ENCODE measurements around the gene ANO7. TPM values are rescaled to one million over a fixed set of nuclear protein-coding genes. Genes with fewer than 3 reads are reported as not detected.

The ANO7 gene
- polyA plus RNA-seq, 1 donor from 2014 or later, result not detected

DNA sequence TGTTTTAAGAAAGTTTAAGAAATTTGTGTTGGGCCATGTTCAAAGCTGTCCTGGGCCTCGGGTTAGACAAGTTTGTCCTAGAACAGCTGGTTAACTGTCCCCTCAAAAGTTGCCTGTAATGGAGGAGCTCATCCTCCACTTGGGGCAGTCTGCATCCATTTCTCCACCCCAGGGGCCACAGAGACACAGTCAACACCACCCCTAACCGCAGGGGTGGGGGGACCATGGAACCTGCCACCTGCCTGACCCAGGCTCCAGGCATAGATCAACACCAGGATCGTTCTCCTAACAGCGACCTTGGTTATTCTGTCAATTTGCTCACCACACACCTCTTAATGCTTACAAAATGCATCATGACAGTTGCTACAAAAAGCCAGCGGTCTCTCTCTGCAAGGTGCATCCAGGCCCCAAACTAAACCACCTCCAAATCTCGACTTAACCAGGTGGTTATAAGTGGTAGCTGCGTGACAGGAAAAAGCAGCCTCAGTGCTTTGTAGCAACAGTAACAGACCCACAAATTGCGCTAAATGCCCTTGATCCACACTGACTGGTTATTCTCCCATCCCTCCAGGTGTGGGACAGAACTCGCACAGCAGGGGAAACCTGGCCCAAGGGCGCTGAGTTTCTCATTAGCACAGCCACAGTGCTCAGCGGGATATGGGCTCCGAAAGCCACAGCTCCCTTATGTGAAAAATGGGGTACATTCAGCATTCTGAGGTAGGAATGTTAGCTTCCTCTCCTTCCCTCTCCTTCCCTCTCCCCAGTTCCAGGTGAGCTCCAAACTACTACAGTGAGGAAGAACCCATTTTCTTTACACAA is 79.0 kb downstream of the ANO7 start:
- peaks cover 9% of the 10 kb centered on the region for H3K79me2 ChIP-seq (replicated peaks; ENCODE audit: insufficient read depth, low read length)
- no peak overlapping the region for H2AFZ ChIP-seq (ENCODE audit: low read depth, low read length)
- no peak for TF ChIP-seq REST (IDR thresholded peaks at IDR 0.05; ENCODE audit: borderline replicate concordance)
- no peak for TF ChIP-seq RAD21 (conservative IDR thresholded peaks at IDR 0.05)
- TF ChIP-seq, protein P1, sequence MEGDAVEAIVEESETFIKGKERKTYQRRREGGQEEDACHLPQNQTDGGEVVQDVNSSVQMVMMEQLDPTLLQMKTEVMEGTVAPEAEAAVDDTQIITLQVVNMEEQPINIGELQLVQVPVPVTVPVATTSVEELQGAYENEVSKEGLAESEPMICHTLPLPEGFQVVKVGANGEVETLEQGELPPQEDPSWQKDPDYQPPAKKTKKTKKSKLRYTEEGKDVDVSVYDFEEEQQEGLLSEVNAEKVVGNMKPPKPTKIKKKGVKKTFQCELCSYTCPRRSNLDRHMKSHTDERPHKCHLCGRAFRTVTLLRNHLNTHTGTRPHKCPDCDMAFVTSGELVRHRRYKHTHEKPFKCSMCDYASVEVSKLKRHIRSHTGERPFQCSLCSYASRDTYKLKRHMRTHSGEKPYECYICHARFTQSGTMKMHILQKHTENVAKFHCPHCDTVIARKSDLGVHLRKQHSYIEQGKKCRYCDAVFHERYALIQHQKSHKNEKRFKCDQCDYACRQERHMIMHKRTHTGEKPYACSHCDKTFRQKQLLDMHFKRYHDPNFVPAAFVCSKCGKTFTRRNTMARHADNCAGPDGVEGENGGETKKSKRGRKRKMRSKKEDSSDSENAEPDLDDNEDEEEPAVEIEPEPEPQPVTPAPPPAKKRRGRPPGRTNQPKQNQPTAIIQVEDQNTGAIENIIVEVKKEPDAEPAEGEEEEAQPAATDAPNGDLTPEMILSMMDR (IDR thresholded peaks at IDR 0.05; ENCODE audit: poor library complexity, severe bottlenecking), result no peak
- no peak for TF ChIP-seq EZH2 (IDR thresholded peaks at IDR 0.05; ENCODE audit: borderline replicate concordance, insufficient read depth, low read length, poor library complexity, severe bottlenecking)
- no peak for TF ChIP-seq EP300 (conservative IDR thresholded peaks at IDR 0.05; ENCODE audit: poor library complexity, severe bottlenecking)
- no peak for TF ChIP-seq MXI1 (conservative IDR thresholded peaks at IDR 0.05; ENCODE audit: poor library complexity, severe bottlenecking)
- no peak for TF ChIP-seq TAF1 (IDR thresholded peaks at IDR 0.05; ENCODE audit: low read depth)
- TF ChIP-seq SMC3 (conservative IDR thresholded peaks at IDR 0.05; ENCODE audit: poor library complexity), result no peak
- no peak for TF ChIP-seq POLR2AphosphoS5 (IDR thresholded peaks at IDR 0.05)
- no peaks in the 10 kb centered on the region for H3K9me2 ChIP-seq (ENCODE audit: insufficient read depth, low read length)
- no peak overlapping the region for H3K9ac ChIP-seq (ENCODE audit: low read length)
- H3K36me3 ChIP-seq (ENCODE audit: insufficient read depth, low read length), result no peaks in the 10 kb centered on the region
- no peaks in the 10 kb centered on the region for H4K20me1 ChIP-seq (ENCODE audit: insufficient read depth)
- no peak overlapping the region for H3K4me2 ChIP-seq (ENCODE audit: low read length)
- H3K4me3 ChIP-seq (ENCODE audit: low read length), result no peak overlapping the region
- H3K27ac ChIP-seq (ENCODE audit: low read length), result no peak overlapping the region
- no peaks in the 10 kb centered on the region for H3K9me3 ChIP-seq (ENCODE audit: low read length)
- no peaks in the 10 kb centered on the region for H3K27me3 ChIP-seq (ENCODE audit: insufficient read depth, low read depth, low read length)
- no peaks in the 10 kb centered on the region for H3F3A ChIP-seq (ENCODE audit: insufficient read depth, low read length, poor library complexity, severe bottlenecking)

GRCh38 chr2:241268306-241268705 is 79.8 kb downstream of the ANO7 start:
- TF ChIP-seq EZH2 (IDR thresholded peaks at IDR 0.05; ENCODE audit: borderline replicate concordance, insufficient read depth, low read length, poor library complexity, severe bottlenecking) (no peak), TAF1 (IDR thresholded peaks at IDR 0.05; ENCODE audit: low read depth) (no peak), REST (IDR thresholded peaks at IDR 0.05; ENCODE audit: borderline replicate concordance) (no peak), RAD21 (conservative IDR thresholded peaks at IDR 0.05) (no peak), MXI1 (conservative IDR thresholded peaks at IDR 0.05; ENCODE audit: poor library complexity, severe bottlenecking) (no peak), POLR2AphosphoS5 (IDR thresholded peaks at IDR 0.05) (no peak), EP300 (conservative IDR thresholded peaks at IDR 0.05; ENCODE audit: poor library complexity, severe bottlenecking) (no peak), SMC3 (conservative IDR thresholded peaks at IDR 0.05; ENCODE audit: poor library complexity) (no peak)
- TF ChIP-seq, protein P1 (IDR thresholded peaks at IDR 0.05; ENCODE audit: poor library complexity, severe bottlenecking), result no peak
- Histone ChIP-seq H3K4me3 (ENCODE audit: low read length) (no peak overlapping the region), H2AFZ (ENCODE audit: low read depth, low read length) (no peak overlapping the region), H3F3A (ENCODE audit: insufficient read depth, low read length, poor library complexity, severe bottlenecking) (no peaks in the 10 kb centered on the region), H3K79me2 (replicated peaks; ENCODE audit: insufficient read depth, low read length) (peaks cover 9% of the 10 kb centered on the region), H3K27ac (ENCODE audit: low read length) (no peak overlapping the region), H3K27me3 (ENCODE audit: insufficient read depth, low read depth, low read length) (no peaks in the 10 kb centered on the region), H3K4me2 (ENCODE audit: low read length) (no peak overlapping the region), H3K9me3 (ENCODE audit: low read length) (no peaks in the 10 kb centered on the region), H3K36me3 (ENCODE audit: insufficient read depth, low read length) (no peaks in the 10 kb centered on the region), H3K9ac (ENCODE audit: low read length) (no peak overlapping the region), H3K9me2 (ENCODE audit: insufficient read depth, low read length) (no peaks in the 10 kb centered on the region), H4K20me1 (ENCODE audit: insufficient read depth) (no peaks in the 10 kb centered on the region)

Data from neural cell (in vitro differentiated cells).